ENCODE measurements around the gene UNC13C.

- no peak for TF ChIP-seq CTCF (IDR thresholded peaks at IDR 0.05)
- no peak for TF ChIP-seq POLR2A (IDR thresholded peaks at IDR 0.05)
Measured at GRCh38 chr15:54083501-54083900, 105.3 kb downstream of the UNC13C start.
